Endothelial cell of umbilical vein (primary cell): Measurements from ENCODE around the gene MISP3. TPM values are rescaled to one million over a fixed set of nuclear protein-coding genes. Genes with fewer than 3 reads are reported as not detected.

Source experiments
- BruUV-seq: library from RNA; stranded (reverse); fragments of 400-500 nt; replicated peaks from 2 replicates; lab custom pipeline; 2021; lab: Mats Ljungman, UMichigan
- CTCF ChIA-PET: fragments of 300-600, 350-600 bp; sonication (Branson Sonifier 250); formaldehyde crosslinking; loops from one replicate; lab custom pipeline; 2021; ENCODE audit warnings: antibody characterized with exemption, inconsistent platforms; lab: Charles Lee
- POLR2A ChIA-PET: fragments of 300-600, 350-600 bp; sonication (Branson Sonifier 250); formaldehyde crosslinking; loops from one replicate; lab custom pipeline; 2021; ENCODE audit warnings: antibody characterized with exemption, inconsistent platforms; lab: Charles Lee
- DNase-seq: peaks from one replicate; pipeline ENCODE4 v3.0.0-alpha.2; 2011; ENCODE audit warnings: low read depth, low spot score
- FAIRE-seq: peaks from 2 replicates; lab custom pipeline; 2011; peaks lifted over from hg19 to GRCh38; lab: Jason Lieb, UNC
- H2AFZ ChIP-seq: 2 replicates; pipeline ENCODE4 v1.6.0; 2012; ENCODE audit warnings: low read depth, low read length, control low read depth, inconsistent platforms
- H3K27ac ChIP-seq: 2 replicates; pipeline ENCODE4 v1.5.1; 2011; ENCODE audit warnings: low read depth, mild to moderate bottlenecking, control low read depth, low read length, moderate library complexity; ENCODE audit not compliant: insufficient read depth
- H3K27me3 ChIP-seq, 2 experiments: 2 replicates each; pipeline versions ENCODE4 v1.6.0 to v1.6.1; 2011; ENCODE audit warnings: low read length in 2 of 2, mixed read lengths in 1 of 2; ENCODE audit not compliant: control insufficient read depth in 2 of 2, insufficient read depth in 2 of 2
- H3K36me3 ChIP-seq, 2 experiments: 2 replicates in 1 of 2; 3 replicates in 1 of 2; pipeline ENCODE4 v1.5.1; 2011; ENCODE audit warnings: low read length in 2 of 2, mild to moderate bottlenecking in 1 of 2, moderate library complexity in 1 of 2; ENCODE audit not compliant: control insufficient read depth in 2 of 2, insufficient read depth in 2 of 2; ENCODE audit errors: extremely low read depth in 1 of 2
- H3K4me1 ChIP-seq: 3 replicates; pipeline ENCODE4 v1.5.1; 2011; ENCODE audit warnings: mild to moderate bottlenecking, low read length; ENCODE audit not compliant: control insufficient read depth, insufficient read depth; ENCODE audit errors: extremely low read depth
- H3K4me2 ChIP-seq: 2 replicates; pipeline ENCODE4 v1.6.1; 2011; ENCODE audit warnings: low read length, control low read depth, mixed read lengths; ENCODE audit not compliant: insufficient read depth
- H3K4me3 ChIP-seq, 3 experiments: fragments of 200-600 bp in 1 of 3; sonication (generic), shearing (Covaris generic) in 1 of 3; replicated peaks in 1 of 3; 2 replicates each; pipeline ENCODE4 v1.5.1; 2011 to 2016; ENCODE audit warnings: control low read depth in 3 of 3, low read length in 3 of 3, mild to moderate bottlenecking in 2 of 3, inconsistent platforms in 1 of 3, low read depth in 1 of 3, moderate library complexity in 1 of 3; ENCODE audit not compliant: insufficient read depth in 1 of 3
- H3K79me2 ChIP-seq: 2 replicates; pipeline ENCODE4 v1.6.0; 2012; ENCODE audit warnings: low read length, inconsistent platforms; ENCODE audit not compliant: control insufficient read depth, insufficient read depth
- H3K9ac ChIP-seq: replicated peaks from 2 replicates; pipeline ENCODE3; 2011; ENCODE audit warnings: low read length, control low read depth; ENCODE audit not compliant: insufficient read depth; ENCODE audit errors: extremely low read depth
- H3K9me1 ChIP-seq: replicated peaks from 3 replicates; pipeline ENCODE4 v1.6.0; 2011; ENCODE audit warnings: mild to moderate bottlenecking, low read length; ENCODE audit not compliant: control insufficient read depth, insufficient read depth; ENCODE audit errors: extremely low read depth
- H3K9me3 ChIP-seq: replicated peaks from 2 replicates; pipeline ENCODE4 v1.5.1; 2012; ENCODE audit warnings: low read length, inconsistent platforms; ENCODE audit not compliant: control insufficient read depth, insufficient read depth
- H4K20me1 ChIP-seq: replicated peaks from 2 replicates; pipeline ENCODE3; 2011; ENCODE audit warnings: mild to moderate bottlenecking, low read length; ENCODE audit not compliant: control insufficient read depth, insufficient read depth; ENCODE audit errors: extremely low read depth
- CTCF ChIP-seq, 2 donors: IDR thresholded peaks; 1 replicate in 1 of 2; 2 replicates in 1 of 2; pipeline ENCODE4 v1.5.1; 2011; ENCODE audit warnings: low read length in 2 of 2, mild to moderate bottlenecking in 2 of 2, moderate library complexity in 2 of 2, control low read depth in 1 of 2, inconsistent platforms in 1 of 2, low read depth in 1 of 2; ENCODE audit not compliant: insufficient read depth in 1 of 2; ENCODE audit errors: extremely low read depth in 1 of 2
- EZH2 ChIP-seq: IDR thresholded peaks from 2 replicates; pipeline ENCODE4 v1.6.1; 2012; ENCODE audit warnings: borderline replicate concordance, low read depth, mild to moderate bottlenecking, moderate library complexity, low read length, inconsistent platforms; ENCODE audit not compliant: severe bottlenecking
- FOS ChIP-seq: IDR thresholded peaks from 2 replicates; pipeline ENCODE4 v1.6.1; 2011; ENCODE audit warnings: mild to moderate bottlenecking, low read length, moderate library complexity, borderline replicate concordance; ENCODE audit not compliant: insufficient read depth
- GATA2 ChIP-seq: IDR thresholded peaks from 2 replicates; pipeline ENCODE4 v1.7.0; 2011; ENCODE audit warnings: low read depth, mild to moderate bottlenecking, moderate library complexity, mixed read lengths, low read length; ENCODE audit not compliant: insufficient read length, insufficient read depth
- JUN ChIP-seq: IDR thresholded peaks from 2 replicates; pipeline ENCODE4 v1.6.1; 2011; ENCODE audit warnings: borderline replicate concordance, low read depth; ENCODE audit not compliant: insufficient read length, insufficient read depth
- MAX ChIP-seq: IDR thresholded peaks from 2 replicates; pipeline ENCODE4 v1.6.1; 2011; ENCODE audit not compliant: insufficient read depth, insufficient read length
- MYC ChIP-seq: IDR thresholded peaks from one replicate; pipeline ENCODE4 v1.6.1; 2011; ENCODE audit warnings: mild to moderate bottlenecking, low read depth, low read length
- POLR2A ChIP-seq: IDR thresholded peaks from 2 replicates; pipeline ENCODE4 v1.6.1; 2012; ENCODE audit warnings: low read depth, mild to moderate bottlenecking, control low read depth, low read length
- POLR2AphosphoS5 ChIP-seq: IDR thresholded peaks from 2 replicates; pipeline ENCODE4 v1.6.1; 2012; ENCODE audit warnings: low read depth, mild to moderate bottlenecking, control low read depth, low read length, moderate library complexity; ENCODE audit not compliant: insufficient read depth
- dilution Hi-C: fragments of 300-500 bp; cut with MboI; formaldehyde crosslinking; loops from one replicate; pipeline ENCODE4 v1.15.0; 2019; ENCODE audit warnings: low sequenced_read_pairs; ENCODE audit not compliant: extremely low pct_ligation_motif_present
- intact Hi-C: fragments of 100-400 bp; cut with micrococcal nuclease; formaldehyde crosslinking; loops from one replicate; pipeline ENCODE4 v1.10.0; 2022
- polyA plus RNA-seq, 4 experiments: library from polyadenylated mRNA; depleted of rRNA in 3 of 4; stranded (reverse) in 3 of 4; unstranded in 1 of 4; fragments of >200 nt; gene quantifications; 2 replicates each; pipeline versions ENCODE4 v1.2.1 to v1.2.3, GENCODE V29; 2011 to 2012; ENCODE audit warnings: missing spikeins in 1 of 4
- total RNA-seq: library from RNA; stranded (reverse); gene quantifications from 2 replicates; pipeline ENCODE4 v1.2.3, GENCODE V29; 2021

Gene MISP3
- total and polyA plus RNA-seq, 2 donors (not counting 3 experiments of a cell fraction or from before 2014, with no cell fraction given): 0.26 to 0.31 TPM

- dilution Hi-C loops: no loop called here
- BruUV-seq: no TSS peak
- ChIA-PET POLR2A (no interaction called here), CTCF (interaction anchor here (1.1 kb wide), 1 partner anchor 13 kb away, joined by 7 read pairs; no protein-coding TSS in a partner anchor)
- Histone ChIP-seq H3K9me1 (no peaks in the 10 kb centered on the region), H4K20me1 (no peaks in the 10 kb centered on the region), H2AFZ (no peak overlapping the region), H3K4me1 (no peaks in the 10 kb centered on the region), H3K36me3 (no peaks in the 10 kb centered on the region), H3K9me3 (no peaks in the 10 kb centered on the region), H3K4me3 (no peak overlapping the region), H3K9ac (no peak overlapping the region), H3K27ac (no peak overlapping the region), H3K79me2 (no peaks in the 10 kb centered on the region), H3K4me2 (no peak overlapping the region), H3K27me3 (no peaks in the 10 kb centered on the region)
- FAIRE-seq: no peak
- TF ChIP-seq GATA2: no peak
- no peak for TF ChIP-seq JUN
- no peak for TF ChIP-seq MYC
- TF ChIP-seq FOS: no peak
- TF ChIP-seq CTCF (IDR thresholded peaks at IDR 0.05; ENCODE audit: extremely low read depth in 1 of 2, insufficient read depth in 1 of 2, low read depth in 1 of 2, low read length in 2 of 2): no peak
- TF ChIP-seq POLR2A: no peak
- TF ChIP-seq EZH2: no peak
- no peak for TF ChIP-seq MAX
- TF ChIP-seq POLR2AphosphoS5: no peak
- no peak for DNase-seq
- intact Hi-C loops: no loop called here
Measured at GRCh38 chr19:14066134-14066533, 6.5 kb upstream of the MISP3 start.
